ENCODE measurements around the gene UNC5C.
A peak's percentile ranks its signal among the peaks of the same experiment; 100 is the strongest.
"Not testable (repeated sequence)": the region's sequence is repeated elsewhere in the genome, so short reads cannot be mapped to it uniquely, and the experiment has no call there.

The UNC5C gene

GRCh38 chr4:95180531-95181242 is 368.1 kb downstream of the UNC5C start:
- DNase-seq (ENCODE audit: low spot score): no peak

GRCh38 chr4:95178938-95179337 is 369.8 kb downstream of the UNC5C start:
- no peak for DNase-seq (ENCODE audit: low spot score)

- DNase-seq (ENCODE audit: low spot score): not testable (repeated sequence)
These were observed 377.4 kb downstream of the UNC5C start for GRCh38 chr4:95171377-95171776.

- DNase-seq (ENCODE audit: low spot score): no peak
These were observed 378.6 kb downstream of the UNC5C start for GRCh38 chr4:95170176-95170575.

- DNase-seq (ENCODE audit: low spot score): no peak
These were observed 381.0 kb downstream of the UNC5C start for GRCh38 chr4:95167805-95168204.

GRCh38 chr4:95165926-95166524 is 382.7 kb downstream of the UNC5C start:
- DNase-seq (ENCODE audit: low spot score): peak; percentile 59

- DNase-seq (ENCODE audit: low spot score): no peak
These were observed 385.9 kb downstream of the UNC5C start for GRCh38 chr4:95162867-95163266.

- no peak for DNase-seq (ENCODE audit: low spot score)
These were observed 386.8 kb downstream of the UNC5C start for GRCh38 chr4:95161781-95162469.

- DNase-seq (ENCODE audit: low spot score): no peak
These were observed 389.4 kb downstream of the UNC5C start for GRCh38 chr4:95159384-95159783.

- no peak for DNase-seq (ENCODE audit: low spot score)
These were observed 390.1 kb downstream of the UNC5C start for GRCh38 chr4:95158626-95159025.

- DNase-seq (ENCODE audit: low spot score): no peak
These were observed 390.7 kb downstream of the UNC5C start for GRCh38 chr4:95158045-95158444.

GRCh38 chr4:95157596-95157995 is 391.2 kb downstream of the UNC5C start:
- no peak for DNase-seq (ENCODE audit: low spot score)

GRCh38 chr4:95156452-95156765 is 392.4 kb downstream of the UNC5C start:
- no peak for DNase-seq (ENCODE audit: low spot score)

- peak; percentile 8 for DNase-seq (ENCODE audit: low spot score)
These were observed 392.9 kb downstream of the UNC5C start for GRCh38 chr4:95155759-95156451.

GRCh38 chr4:95153182-95153581 is 395.6 kb downstream of the UNC5C start:
- no peak for DNase-seq (ENCODE audit: low spot score)

GRCh38 chr4:95151255-95151654 is 397.5 kb downstream of the UNC5C start:
- no peak for DNase-seq (ENCODE audit: low spot score)

- DNase-seq (ENCODE audit: low spot score): no peak
These were observed 405.8 kb downstream of the UNC5C start for GRCh38 chr4:95142932-95143331.

- no peak for DNase-seq (ENCODE audit: low spot score)
These were observed 407.4 kb downstream of the UNC5C start for GRCh38 chr4:95141361-95141760.

- not testable (repeated sequence) for DNase-seq (ENCODE audit: low spot score)
These were observed 409.3 kb downstream of the UNC5C start for GRCh38 chr4:95139424-95139823.

GRCh38 chr4:95134016-95134415 is 414.8 kb downstream of the UNC5C start:
- DNase-seq (ENCODE audit: low spot score): not testable (repeated sequence)

GRCh38 chr4:95129821-95130311 is 418.9 kb downstream of the UNC5C start:
- no peak for DNase-seq (ENCODE audit: low spot score)

GRCh38 chr4:95129031-95129430 is 419.7 kb downstream of the UNC5C start:
- DNase-seq (ENCODE audit: low spot score): no peak

All from SW480 (cell line).